Astrocyte of the spinal cord (primary cell): ENCODE measurements around the gene SNTG2.

Source experiments
- DNase-seq: peaks from one replicate; pipeline ENCODE4 v3.0.0; 2011; ENCODE audit warnings: low read depth, low spot score
- H3K4me3 ChIP-seq: 2 replicates; pipeline ENCODE4 v1.5.1; 2011; ENCODE audit warnings: low read depth, mild to moderate bottlenecking, low read length, moderate library complexity
- in situ Hi-C: cut with HindIII; loops from 2 replicates; pipeline ENCODE4 v1.10.0; 2017; ENCODE audit warnings: low sequenced_read_pairs
- TF ChIP-seq, protein P1 (sequence below): IDR thresholded peaks from 2 replicates; pipeline ENCODE4 v1.5.1; 2012; ENCODE audit warnings: low read depth, mild to moderate bottlenecking, low read length, inconsistent platforms

SNTG2 gene

DNA sequence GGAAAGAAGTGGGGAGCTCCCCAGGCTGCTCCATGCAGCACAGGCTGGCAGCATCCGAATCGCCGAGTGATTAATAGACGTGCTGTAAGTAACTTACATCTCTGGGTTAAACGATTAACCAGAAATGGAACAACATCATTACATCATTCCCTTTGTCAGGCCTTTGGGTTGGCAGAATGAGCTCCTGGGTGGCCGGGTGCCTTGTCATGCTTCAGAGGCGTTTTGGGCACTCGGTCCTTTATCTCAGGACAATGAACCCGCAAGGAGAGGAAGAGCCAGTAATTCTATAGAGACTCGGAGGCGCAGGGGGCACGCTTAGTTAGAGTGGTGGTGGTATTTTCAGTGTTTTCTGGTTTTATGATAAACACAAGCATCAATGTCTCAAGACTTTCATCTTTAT is 315.7 kb downstream of the SNTG2 start:
- no peak for DNase-seq
- H3K4me3 ChIP-seq = no peak overlapping the region
- TF ChIP-seq, protein P1, sequence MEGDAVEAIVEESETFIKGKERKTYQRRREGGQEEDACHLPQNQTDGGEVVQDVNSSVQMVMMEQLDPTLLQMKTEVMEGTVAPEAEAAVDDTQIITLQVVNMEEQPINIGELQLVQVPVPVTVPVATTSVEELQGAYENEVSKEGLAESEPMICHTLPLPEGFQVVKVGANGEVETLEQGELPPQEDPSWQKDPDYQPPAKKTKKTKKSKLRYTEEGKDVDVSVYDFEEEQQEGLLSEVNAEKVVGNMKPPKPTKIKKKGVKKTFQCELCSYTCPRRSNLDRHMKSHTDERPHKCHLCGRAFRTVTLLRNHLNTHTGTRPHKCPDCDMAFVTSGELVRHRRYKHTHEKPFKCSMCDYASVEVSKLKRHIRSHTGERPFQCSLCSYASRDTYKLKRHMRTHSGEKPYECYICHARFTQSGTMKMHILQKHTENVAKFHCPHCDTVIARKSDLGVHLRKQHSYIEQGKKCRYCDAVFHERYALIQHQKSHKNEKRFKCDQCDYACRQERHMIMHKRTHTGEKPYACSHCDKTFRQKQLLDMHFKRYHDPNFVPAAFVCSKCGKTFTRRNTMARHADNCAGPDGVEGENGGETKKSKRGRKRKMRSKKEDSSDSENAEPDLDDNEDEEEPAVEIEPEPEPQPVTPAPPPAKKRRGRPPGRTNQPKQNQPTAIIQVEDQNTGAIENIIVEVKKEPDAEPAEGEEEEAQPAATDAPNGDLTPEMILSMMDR = no peak
- in situ Hi-C loops = no loop called here

- in situ Hi-C loops = no loop called here
- TF ChIP-seq, protein P1 = no peak
- H3K4me3 ChIP-seq = no peak overlapping the region
- no peak for DNase-seq
These were observed 317.4 kb downstream of the SNTG2 start for GRCh38 chr2:1268034-1268433.

- no peak overlapping the region for H3K4me3 ChIP-seq
- TF ChIP-seq, protein P1 = no peak
- no peak for DNase-seq
- in situ Hi-C loops = no loop called here
These were observed 319.2 kb downstream of the SNTG2 start for GRCh38 chr2:1269812-1270211.

- no peak overlapping the region for H3K4me3 ChIP-seq
- in situ Hi-C loops = no loop called here
- DNase-seq = no peak
- TF ChIP-seq, protein P1 = no peak
These were observed 322.2 kb downstream of the SNTG2 start for GRCh38 chr2:1272835-1273234.

- TF ChIP-seq, protein P1 = no peak
- no peak for DNase-seq
- H3K4me3 ChIP-seq = no peak overlapping the region
- in situ Hi-C loops = no loop called here
These were observed 327.0 kb downstream of the SNTG2 start for GRCh38 chr2:1277634-1278033.

GRCh38 chr2:1278125-1278524 is 327.5 kb downstream of the SNTG2 start:
- no peak for DNase-seq
- TF ChIP-seq, protein P1 = no peak
- in situ Hi-C loops = no loop called here
- no peak overlapping the region for H3K4me3 ChIP-seq

DNA sequence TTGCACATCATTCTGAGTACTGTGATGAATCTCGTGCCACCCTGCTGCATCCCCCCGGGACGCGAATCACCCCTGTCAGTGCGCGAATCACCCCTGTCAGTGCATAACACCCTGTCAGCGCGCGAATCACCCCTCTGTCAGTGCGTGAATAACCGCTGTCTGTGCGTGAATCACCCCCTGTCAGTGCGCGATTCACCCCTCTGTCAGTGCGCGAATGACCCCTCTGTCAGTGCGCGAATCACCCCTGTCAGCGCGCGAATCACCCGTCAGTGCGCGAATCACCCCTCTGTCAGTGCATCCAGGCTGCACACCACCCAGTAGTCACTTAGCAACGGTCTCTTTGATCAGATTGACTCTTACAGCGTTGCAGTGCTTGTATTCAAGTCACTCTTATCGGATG is 328.2 kb downstream of the SNTG2 start:
- DNase-seq = no peak
- in situ Hi-C loops = no loop called here
- TF ChIP-seq, protein P1 = no peak
- H3K4me3 ChIP-seq = no peak overlapping the region
